Keratinocyte (primary cell): Measurements from ENCODE around the gene HOXC6. TPM values are rescaled to one million over a fixed set of nuclear protein-coding genes. Genes with fewer than 3 reads are reported as not detected.

Experiments
- DNase-seq: peaks from one replicate; pipeline ENCODE4 v3.0.0-alpha.2; 2011; ENCODE audit warnings: low read depth, missing footprints, low spot score
- FAIRE-seq: peaks from 2 replicates; lab custom pipeline; 2011; peaks lifted over from hg19 to GRCh38; lab: Jason Lieb, UNC
- H2AFZ ChIP-seq: 2 replicates; pipeline ENCODE4 v1.6.0; 2012; ENCODE audit warnings: low read length, control low read depth, inconsistent platforms; ENCODE audit not compliant: control insufficient read depth
- H3K27ac ChIP-seq: 2 replicates; pipeline ENCODE4 v1.5.1; 2011; ENCODE audit warnings: low read length; ENCODE audit not compliant: control insufficient read depth, insufficient read depth
- H3K27me3 ChIP-seq: 3 replicates; pipeline ENCODE4 v1.6.0; 2011; ENCODE audit warnings: low read length; ENCODE audit not compliant: control insufficient read depth, insufficient read depth; ENCODE audit errors: extremely low read depth
- H3K36me3 ChIP-seq, 2 experiments: 2 replicates in 1 of 2; 3 replicates in 1 of 2; pipeline ENCODE4 v1.5.1; 2011; ENCODE audit warnings: low read length in 2 of 2, mild to moderate bottlenecking in 1 of 2; ENCODE audit not compliant: control insufficient read depth in 2 of 2, insufficient read depth in 2 of 2; ENCODE audit errors: extremely low read depth in 1 of 2
- H3K4me1 ChIP-seq: 3 replicates; pipeline ENCODE4 v1.5.1; 2011; ENCODE audit warnings: low read length; ENCODE audit not compliant: control insufficient read depth, insufficient read depth; ENCODE audit errors: extremely low read depth
- H3K4me2 ChIP-seq: 3 replicates; pipeline ENCODE4 v1.6.0; 2011; ENCODE audit warnings: low read depth, low read length; ENCODE audit not compliant: control insufficient read depth, insufficient read depth; ENCODE audit errors: extremely low read depth
- H3K4me3 ChIP-seq, 3 experiments: fragments of 200-600 bp in 1 of 3; sonication (generic) in 1 of 3; 2 replicates in 2 of 3; 3 replicates in 1 of 3; pipeline ENCODE4 v1.5.1; 2011 to 2016; ENCODE audit warnings: low read length in 3 of 3, mild to moderate bottlenecking in 3 of 3, control low read depth in 2 of 3, inconsistent platforms in 1 of 3, low read depth in 1 of 3, mixed read lengths in 1 of 3, mixed run types in 1 of 3, moderate library complexity in 1 of 3; ENCODE audit not compliant: control insufficient read depth in 2 of 3, insufficient read depth in 2 of 3; ENCODE audit errors: extremely low read depth in 1 of 3
- H3K79me2 ChIP-seq: 2 replicates; pipeline ENCODE4 v1.6.0; 2012; ENCODE audit warnings: low read length; ENCODE audit not compliant: control insufficient read depth, insufficient read depth
- H3K9ac ChIP-seq: 3 replicates; pipeline ENCODE4 v1.6.0; 2011; ENCODE audit warnings: low read length; ENCODE audit not compliant: control insufficient read depth, insufficient read depth; ENCODE audit errors: extremely low read depth
- H3K9me1 ChIP-seq: 3 replicates; pipeline ENCODE4 v1.6.0; 2011; ENCODE audit warnings: low read length; ENCODE audit not compliant: control insufficient read depth, insufficient read depth; ENCODE audit errors: extremely low read depth
- H3K9me3 ChIP-seq: 2 replicates; pipeline ENCODE4 v1.5.1; 2012; ENCODE audit warnings: low read depth, low read length; ENCODE audit not compliant: control insufficient read depth
- H4K20me1 ChIP-seq: 3 replicates; pipeline ENCODE4 v1.6.0; 2011; ENCODE audit warnings: low read length; ENCODE audit not compliant: control insufficient read depth, insufficient read depth; ENCODE audit errors: extremely low read depth
- EZH2 ChIP-seq: IDR thresholded peaks from one replicate; pipeline ENCODE4 v1.6.1; 2012; ENCODE audit warnings: inconsistent platforms, mild to moderate bottlenecking, low read length, moderate library complexity
- dilution Hi-C: fragments of 300-500 bp; cut with MboI; formaldehyde crosslinking; loops from one replicate; pipeline ENCODE4 v1.7.0; 2020; ENCODE audit warnings: low sequenced_read_pairs; ENCODE audit not compliant: extremely low pct_ligation_motif_present
- polyA plus RNA-seq, 5 experiments: library from polyadenylated mRNA; depleted of rRNA in 3 of 5; stranded (reverse) in 3 of 5; stranded (forward) in 1 of 5; unstranded in 1 of 5; fragments of >200 nt; gene quantifications; 1 replicate in 1 of 5; 2 replicates in 3 of 5; 3 replicates in 1 of 5; pipeline versions ENCODE4 v1.2.1 to v1.2.3, GENCODE V29; 2011 to 2012; ENCODE audit warnings: missing spikeins in 2 of 5, low read depth in 1 of 5, low replicate concordance in 1 of 5
- TF ChIP-seq, protein P1 (sequence below), 3 experiments: IDR thresholded peaks in 1 of 3; conservative IDR thresholded peaks in 1 of 3; optimal IDR thresholded peaks in 1 of 3; 2 replicates in 2 of 3; 3 replicates in 1 of 3; pipeline versions ENCODE3 to v1.5.1; 2011; ENCODE audit warnings: low read length in 3 of 3, mild to moderate bottlenecking in 3 of 3, moderate library complexity in 2 of 3, control low read depth in 1 of 3, inconsistent platforms in 1 of 3; ENCODE audit not compliant: insufficient read depth in 2 of 3; ENCODE audit errors: extremely low read depth in 1 of 3

HOXC6 gene
- polyA plus RNA-seq, 1 donor (not counting 4 experiments of a cell fraction or from before 2014, with no cell fraction given) = 4.7 TPM

DNA sequence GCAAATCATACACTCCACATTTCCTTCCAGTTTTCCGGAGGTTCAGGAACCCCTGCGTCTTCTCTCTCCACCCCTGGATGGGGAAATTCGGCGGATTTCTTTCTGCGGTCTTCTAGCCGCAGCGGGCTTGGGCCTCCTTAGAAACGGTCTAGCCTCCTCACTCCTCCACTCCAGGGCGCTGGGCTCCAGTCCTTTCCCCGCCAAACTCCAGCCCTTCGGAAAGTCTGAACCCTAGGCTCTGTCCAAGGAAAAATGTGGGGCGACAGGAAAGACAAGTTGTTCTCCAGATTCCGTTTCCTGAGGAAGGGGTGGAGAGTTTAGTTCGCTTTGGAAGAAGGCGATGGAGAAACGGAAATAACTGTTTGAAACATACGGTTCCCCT, 44.7 kb upstream of the HOXC6 start:
- peaks cover 31% of the 10 kb centered on the region for H3K4me1 ChIP-seq
- no peak overlapping the region for H2AFZ ChIP-seq
- DNase-seq = no peak
- H3K27me3 ChIP-seq = no peaks in the 10 kb centered on the region
- no peak for TF ChIP-seq EZH2
- TF ChIP-seq, protein P1, sequence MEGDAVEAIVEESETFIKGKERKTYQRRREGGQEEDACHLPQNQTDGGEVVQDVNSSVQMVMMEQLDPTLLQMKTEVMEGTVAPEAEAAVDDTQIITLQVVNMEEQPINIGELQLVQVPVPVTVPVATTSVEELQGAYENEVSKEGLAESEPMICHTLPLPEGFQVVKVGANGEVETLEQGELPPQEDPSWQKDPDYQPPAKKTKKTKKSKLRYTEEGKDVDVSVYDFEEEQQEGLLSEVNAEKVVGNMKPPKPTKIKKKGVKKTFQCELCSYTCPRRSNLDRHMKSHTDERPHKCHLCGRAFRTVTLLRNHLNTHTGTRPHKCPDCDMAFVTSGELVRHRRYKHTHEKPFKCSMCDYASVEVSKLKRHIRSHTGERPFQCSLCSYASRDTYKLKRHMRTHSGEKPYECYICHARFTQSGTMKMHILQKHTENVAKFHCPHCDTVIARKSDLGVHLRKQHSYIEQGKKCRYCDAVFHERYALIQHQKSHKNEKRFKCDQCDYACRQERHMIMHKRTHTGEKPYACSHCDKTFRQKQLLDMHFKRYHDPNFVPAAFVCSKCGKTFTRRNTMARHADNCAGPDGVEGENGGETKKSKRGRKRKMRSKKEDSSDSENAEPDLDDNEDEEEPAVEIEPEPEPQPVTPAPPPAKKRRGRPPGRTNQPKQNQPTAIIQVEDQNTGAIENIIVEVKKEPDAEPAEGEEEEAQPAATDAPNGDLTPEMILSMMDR (optimal IDR thresholded peaks at IDR 0.05 in 1 of 3, IDR thresholded peaks at IDR 0.05 in 1 of 3, conservative IDR thresholded peaks at IDR 0.05 in 1 of 3; ENCODE audit: extremely low read depth in 1 of 3, insufficient read depth in 2 of 3, low read length in 3 of 3) = no peak
- peak overlapping the region; percentile 77 for H3K9ac ChIP-seq
- FAIRE-seq = no peak
- no peaks in the 10 kb centered on the region for H3K36me3 ChIP-seq
- H3K9me3 ChIP-seq = no peaks in the 10 kb centered on the region
- H3K27ac ChIP-seq = peak overlapping the region; percentile 74
- no peaks in the 10 kb centered on the region for H3K9me1 ChIP-seq
- H3K4me2 ChIP-seq = peak overlapping the region; percentile 87
- H3K4me3 ChIP-seq = peak overlapping the region; percentile 44 to 67 (median 67)
- peaks cover 48% of the 10 kb centered on the region for H3K79me2 ChIP-seq
- H4K20me1 ChIP-seq = no peaks in the 10 kb centered on the region
- dilution Hi-C loops = no loop called here

DNA sequence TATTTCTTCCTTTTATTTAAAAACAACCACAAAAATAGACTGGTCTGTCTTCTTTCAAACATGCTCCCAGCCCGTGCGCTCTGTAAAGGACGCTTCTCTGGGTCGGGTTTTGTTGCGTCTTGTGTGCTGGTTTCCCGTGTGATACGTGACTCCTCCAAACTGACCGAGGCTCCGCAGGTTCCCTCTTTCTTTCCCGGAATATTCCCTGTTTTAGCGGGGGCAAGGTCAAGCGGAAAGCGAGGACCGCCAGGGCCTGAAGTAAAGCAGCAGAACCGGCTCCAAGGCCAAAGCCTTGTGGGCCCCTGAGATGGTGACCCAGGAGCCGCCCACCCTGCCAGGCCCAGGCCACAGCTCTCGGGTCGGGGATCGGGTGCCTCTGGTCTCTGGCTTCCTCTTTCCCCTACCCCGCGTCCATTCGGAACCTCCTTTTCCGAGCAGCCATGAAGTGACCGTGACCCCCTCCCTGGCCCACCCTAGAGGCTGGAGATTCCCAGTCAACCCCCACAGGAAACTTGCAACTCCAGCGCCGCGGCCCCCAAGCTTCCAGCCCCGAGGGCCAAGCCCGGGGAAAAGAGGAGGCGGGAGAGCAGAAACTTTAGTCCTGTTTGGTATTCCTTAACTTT, 44.2 kb upstream of the HOXC6 start:
- FAIRE-seq (no peak), DNase-seq (no peak)
- no peak for TF ChIP-seq EZH2
- TF ChIP-seq, protein P1 (optimal IDR thresholded peaks at IDR 0.05 in 1 of 3, IDR thresholded peaks at IDR 0.05 in 1 of 3, conservative IDR thresholded peaks at IDR 0.05 in 1 of 3; ENCODE audit: extremely low read depth in 1 of 3, insufficient read depth in 2 of 3, low read length in 3 of 3) = no peak
- Histone ChIP-seq H3K9me1 (no peaks in the 10 kb centered on the region), H3K4me1 (peaks cover 31% of the 10 kb centered on the region), H3K4me3 (peak overlapping the region; percentile 44 to 67 (median 67)), H3K27me3 (no peaks in the 10 kb centered on the region), H3K9me3 (no peaks in the 10 kb centered on the region), H2AFZ (peak overlapping the region; percentile 32), H3K79me2 (peaks cover 53% of the 10 kb centered on the region), H3K9ac (peak overlapping the region; percentile 77), H3K27ac (peak overlapping the region; percentile 74), H4K20me1 (no peaks in the 10 kb centered on the region), H3K4me2 (peak overlapping the region; percentile 87), H3K36me3 (no peaks in the 10 kb centered on the region)
- dilution Hi-C loops = no loop called here
